Stimulated activated CD4-positive, alpha-beta T cell treated with anti-CD3 and anti-CD28 coated beads, Interleukin-1b, Interleukin-23, amount 100 ng/mL, for 48 hours (primary cell): ENCODE results near the gene CCHCR1.
"Not testable (repeated sequence)": the region's sequence is repeated elsewhere in the genome, so short reads cannot be mapped to it uniquely, and the experiment has no call there.

Source experiments
- DNase-seq: peaks from one replicate; pipeline ENCODE4 v3.0.0-alpha.2; 2020

CCHCR1 gene

GRCh38 chr6:31157513-31158139 is at the start of gene CCHCR1:
Gene CCHCR1, minus strand, starts transcription at chr6:31157802. Its CDS starts 202 bp downstream, at chr6:31157600.
- DNase-seq, result no peak

GRCh38 chr6:31205638-31206037 is 48.0 kb upstream of the CCHCR1 start:
- DNase-seq, result no peak

- DNase-seq, result no peak
These were observed 47.1 kb upstream of the CCHCR1 start for GRCh38 chr6:31204751-31205145.

GRCh38 chr6:31203345-31203979 is 45.9 kb upstream of the CCHCR1 start:
- DNase-seq, result peak; percentile 80

GRCh38 chr6:31202259-31203166 is 44.9 kb upstream of the CCHCR1 start:
- peak; percentile 24 for DNase-seq

- DNase-seq, result not testable (repeated sequence)
These were observed 41.5 kb upstream of the CCHCR1 start for GRCh38 chr6:31199105-31199452.

- peak; percentile 95 for DNase-seq
These were observed 40.1 kb upstream of the CCHCR1 start for GRCh38 chr6:31197559-31198305.

GRCh38 chr6:31196251-31197022 is 38.8 kb upstream of the CCHCR1 start:
- peak; percentile 24 for DNase-seq

GRCh38 chr6:31195308-31195979 is 37.8 kb upstream of the CCHCR1 start:
- DNase-seq, result not testable (repeated sequence)

- DNase-seq, result no peak
These were observed 36.6 kb upstream of the CCHCR1 start for GRCh38 chr6:31194061-31194834.

- DNase-seq, result no peak
These were observed 35.6 kb upstream of the CCHCR1 start for GRCh38 chr6:31193206-31193605.

GRCh38 chr6:31192431-31193105 is 35.0 kb upstream of the CCHCR1 start:
- DNase-seq, result peak; percentile 60

- DNase-seq, result no peak
These were observed 32.9 kb upstream of the CCHCR1 start for GRCh38 chr6:31190488-31190887.

GRCh38 chr6:31189223-31189622 is 31.6 kb upstream of the CCHCR1 start:
- not testable (repeated sequence) for DNase-seq

- no peak for DNase-seq
These were observed 30.2 kb upstream of the CCHCR1 start for GRCh38 chr6:31187780-31188194.

- DNase-seq, result no peak
These were observed 28.6 kb upstream of the CCHCR1 start for GRCh38 chr6:31186052-31186734.

GRCh38 chr6:31185695-31186051 is 28.1 kb upstream of the CCHCR1 start:
- not testable (repeated sequence) for DNase-seq

- DNase-seq, result not testable (repeated sequence)
These were observed 26.3 kb upstream of the CCHCR1 start for GRCh38 chr6:31183859-31184258.

GRCh38 chr6:31183287-31183686 is 25.7 kb upstream of the CCHCR1 start:
- not testable (repeated sequence) for DNase-seq

GRCh38 chr6:31180500-31180899 is 22.9 kb upstream of the CCHCR1 start:
- DNase-seq, result peak; percentile 61
